HG03064 (cell line): ENCODE results near the gene ABHD17B.
"Not testable (repeated sequence)": the region's sequence is repeated elsewhere in the genome, so short reads cannot be mapped to it uniquely, and the experiment has no call there.

Experiments
- ATAC-seq: cut with Tn5 transposase; IDR thresholded peaks from one replicate; pipeline ENCODE4 v1.9.1; 2021; ENCODE audit warnings: low read depth; ENCODE audit not compliant: unreplicated experiment

ABHD17B gene

DNA sequence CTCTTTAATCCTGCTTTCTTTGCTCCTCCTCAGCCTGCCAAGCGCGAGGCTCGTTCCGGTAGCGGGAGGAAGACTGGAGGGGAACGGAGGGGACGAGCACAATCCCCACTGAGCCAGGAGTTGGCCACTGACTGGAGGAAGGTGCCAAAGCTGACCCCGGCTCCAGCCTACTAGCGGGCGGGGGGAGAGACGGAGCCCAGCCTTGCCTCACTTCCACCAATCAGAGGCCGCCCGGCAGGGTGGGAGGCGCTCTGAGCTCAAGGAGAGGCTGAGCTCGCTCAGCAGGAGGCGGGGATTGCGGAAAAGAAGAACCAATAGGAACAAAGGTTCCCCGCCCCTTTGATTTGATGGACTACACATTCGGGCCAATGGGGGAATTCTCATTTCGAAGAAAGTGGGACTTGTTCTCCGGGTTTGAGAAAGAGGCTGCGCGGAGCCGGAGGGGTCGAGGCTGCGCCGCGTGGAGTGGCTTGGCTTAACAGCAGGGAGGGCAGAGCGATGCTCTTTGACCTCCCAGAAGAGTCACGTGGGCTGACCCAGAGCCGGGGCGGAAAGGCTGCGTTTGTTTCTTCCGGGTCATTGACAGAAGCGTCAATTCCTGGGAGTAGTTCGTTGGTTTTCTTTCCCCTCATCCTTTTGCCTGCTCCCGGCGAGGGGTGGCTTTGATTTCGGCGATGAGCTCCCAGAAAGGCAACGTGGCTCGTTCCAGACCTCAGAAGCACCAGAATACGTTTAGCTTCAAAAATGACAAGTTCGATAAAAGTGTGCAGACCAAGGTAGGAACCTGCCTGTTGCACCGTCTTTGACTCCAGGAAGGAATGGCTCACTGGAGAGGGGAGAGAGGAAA is at the start of gene ABHD17B, which contains the start of gene C9orf85:
TSS of gene ABHD17B (minus strand) at position 133 of the 847 bp plus-strand sequence. CDS start 36,113 bp downstream, outside the sequence.
TSS of gene C9orf85 (plus strand) at position 579 of the 847 bp plus-strand sequence. CDS start at position 675, 96 bp downstream.
- ATAC-seq = peak; percentile 89

DNA sequence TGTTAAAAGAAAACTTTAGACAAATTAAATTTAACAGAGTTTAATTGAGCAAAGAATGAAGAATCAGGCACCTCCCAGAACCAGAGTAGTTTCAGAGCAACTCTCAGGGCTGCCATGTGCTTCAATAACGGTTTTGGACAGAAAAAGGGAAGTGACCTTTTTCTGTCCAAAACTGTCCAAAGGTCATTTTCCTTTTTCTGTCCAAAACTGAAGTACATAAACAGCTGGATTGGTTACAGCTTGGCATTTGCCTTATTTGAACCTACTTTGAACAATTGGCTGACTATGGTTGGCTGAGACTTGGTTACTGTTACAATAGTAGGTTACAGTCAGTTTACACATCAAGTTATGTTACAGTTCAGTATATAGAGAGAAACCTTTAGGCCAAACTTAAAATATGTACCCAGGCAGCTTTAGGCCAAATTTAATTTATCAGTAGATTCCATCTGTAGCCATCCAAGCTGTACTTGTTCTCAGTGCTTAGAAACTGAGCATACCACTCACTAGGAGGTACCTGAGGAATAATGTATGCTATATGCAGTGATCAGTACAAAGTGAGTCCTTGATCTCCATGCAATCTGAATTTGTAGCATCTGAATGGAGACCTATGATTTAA is 44.4 kb upstream of the ABHD17B start:
- ATAC-seq = no peak

DNA sequence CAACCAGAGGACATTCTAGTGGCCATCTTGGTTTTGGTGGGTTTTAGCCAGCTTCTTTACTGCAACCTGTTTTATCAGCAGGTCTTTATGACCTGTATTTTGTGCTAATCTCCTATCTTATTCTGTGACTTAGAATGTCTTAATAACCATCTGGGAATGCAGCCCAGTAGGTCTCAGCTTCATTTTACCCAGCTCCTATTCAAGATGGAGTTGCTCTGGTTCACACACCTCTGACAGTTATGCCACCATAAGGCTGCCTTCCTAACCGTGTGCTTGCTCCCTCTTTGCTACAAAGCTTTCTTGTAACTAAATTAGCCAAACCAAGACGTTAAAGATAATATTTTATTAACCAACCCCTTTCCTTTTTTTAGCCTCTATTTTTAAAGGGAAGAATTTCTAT is 43.7 kb upstream of the ABHD17B start:
- ATAC-seq = not testable (repeated sequence)

DNA sequence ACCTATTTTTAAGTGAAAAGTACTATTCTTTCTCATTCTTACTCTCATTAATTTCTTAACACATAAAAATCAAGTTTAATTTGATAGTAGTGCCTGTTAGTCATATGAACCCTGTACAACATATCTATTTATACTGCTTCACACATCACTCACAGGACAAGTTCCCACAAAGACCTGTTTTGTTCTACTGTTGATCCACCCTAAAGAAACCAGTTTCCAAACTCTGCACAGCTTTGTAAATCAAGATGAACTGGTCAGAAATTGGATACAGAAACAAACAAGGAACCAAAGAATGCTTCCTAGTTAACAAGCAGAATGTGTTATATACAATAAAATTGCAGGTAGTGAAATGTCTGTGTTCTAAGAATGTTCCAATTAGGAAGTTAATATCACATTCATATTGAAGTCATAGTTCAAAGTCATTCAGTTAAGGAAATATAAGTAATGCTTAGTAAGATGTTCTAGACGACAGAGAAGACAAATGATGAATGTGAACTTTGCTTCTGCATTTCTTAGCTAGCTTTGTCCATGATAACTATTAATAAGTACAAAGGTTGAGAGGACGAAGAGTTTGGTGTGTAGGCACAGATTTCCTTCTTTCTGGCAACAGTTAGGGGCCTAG is 33.9 kb upstream of the ABHD17B start:
- ATAC-seq = no peak

DNA sequence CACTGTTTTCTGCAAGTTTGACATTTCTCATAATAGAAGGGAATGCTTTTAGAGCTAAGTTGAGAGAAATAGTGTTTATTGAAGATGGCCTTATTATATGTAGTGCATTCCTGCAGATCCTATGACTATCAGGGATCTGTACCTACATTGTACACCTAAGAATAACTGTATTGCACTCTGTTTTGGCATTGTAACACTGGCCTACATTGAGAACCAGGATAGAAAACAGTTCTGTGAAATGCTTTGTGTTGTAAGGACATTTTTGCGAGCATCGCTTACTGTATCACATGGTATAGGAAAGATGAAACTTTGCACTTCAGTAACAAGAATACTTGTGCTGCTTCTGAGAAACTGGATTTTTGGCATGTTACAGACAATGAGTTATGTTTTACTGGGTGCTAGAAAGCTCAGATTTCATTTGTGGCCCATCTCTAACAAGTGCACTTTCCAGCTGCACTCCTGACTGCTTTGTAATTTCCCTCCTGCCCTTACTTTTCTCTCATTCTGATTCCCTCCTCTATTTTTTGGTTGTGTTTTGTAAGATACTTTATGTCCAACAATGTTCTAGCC is 31.1 kb upstream of the ABHD17B start:
- ATAC-seq = no peak

DNA sequence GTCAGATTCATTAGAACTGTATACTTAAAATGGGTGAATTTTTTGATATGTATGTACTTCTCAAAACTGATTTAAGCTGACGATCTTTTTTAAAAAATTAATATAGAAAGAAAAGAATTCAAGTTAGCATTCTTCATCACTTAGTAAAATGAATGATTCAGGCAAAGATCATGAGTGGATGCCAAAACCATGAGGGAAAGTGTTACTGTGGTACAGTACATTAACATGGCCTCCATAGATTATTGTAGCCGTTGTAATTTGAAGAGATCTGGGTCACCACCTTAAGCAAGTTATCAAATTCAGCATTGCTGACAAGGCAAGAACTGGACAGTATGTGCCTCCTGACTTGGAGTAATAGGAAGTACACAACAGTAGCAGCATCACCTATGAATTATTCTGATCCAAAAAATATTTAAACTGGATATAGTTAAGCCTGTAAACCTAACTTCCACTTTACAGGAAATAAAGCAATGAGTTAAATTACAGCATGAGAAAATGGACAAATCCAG is 30.1 kb upstream of the ABHD17B start:
- no peak for ATAC-seq

DNA sequence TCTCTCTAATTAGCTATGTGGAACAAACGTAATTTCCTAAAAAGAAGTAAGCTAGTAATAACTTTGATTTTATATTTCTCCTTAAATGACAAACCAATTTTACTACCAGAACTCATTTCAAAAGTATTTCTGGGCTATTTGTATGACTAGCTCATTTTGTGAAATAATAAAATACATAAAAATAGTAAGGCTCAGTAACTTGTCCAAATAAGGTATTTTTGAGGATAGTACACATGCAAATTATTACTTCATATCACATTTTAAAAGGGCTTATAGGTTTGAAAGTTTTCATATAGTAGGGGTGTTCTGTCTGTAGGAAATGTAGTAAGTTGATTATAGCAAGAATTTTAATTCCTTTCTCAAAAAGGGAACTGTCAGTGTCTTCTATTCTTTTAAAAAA is 26.9 kb upstream of the ABHD17B start:
- ATAC-seq = no peak

DNA sequence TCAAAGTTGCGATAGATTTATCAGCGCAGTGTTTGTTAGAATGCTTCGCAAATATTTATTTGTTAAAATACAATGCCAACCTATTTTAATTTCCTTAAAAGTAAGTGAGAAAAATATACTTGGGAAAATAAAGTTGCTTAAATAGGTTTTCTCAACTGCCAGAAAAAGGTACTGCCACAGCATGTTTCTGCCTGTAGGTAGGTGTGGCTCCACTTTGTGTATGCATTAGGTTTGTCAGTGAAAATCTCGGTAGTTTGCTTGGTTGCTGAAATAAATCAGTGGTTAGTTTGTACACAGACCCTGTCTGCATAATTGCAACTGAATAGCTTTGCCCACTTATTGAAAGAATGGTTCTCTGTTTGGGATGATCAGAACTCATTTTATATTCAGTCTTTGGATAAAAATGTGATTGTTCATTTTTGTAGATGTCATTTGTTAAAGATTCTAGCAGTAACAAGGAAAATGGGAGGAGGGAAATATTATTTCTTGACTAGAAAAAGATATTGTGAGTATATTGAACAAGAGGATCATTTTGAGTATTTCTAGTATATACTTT is 26.2 kb upstream of the ABHD17B start:
- ATAC-seq = no peak

DNA sequence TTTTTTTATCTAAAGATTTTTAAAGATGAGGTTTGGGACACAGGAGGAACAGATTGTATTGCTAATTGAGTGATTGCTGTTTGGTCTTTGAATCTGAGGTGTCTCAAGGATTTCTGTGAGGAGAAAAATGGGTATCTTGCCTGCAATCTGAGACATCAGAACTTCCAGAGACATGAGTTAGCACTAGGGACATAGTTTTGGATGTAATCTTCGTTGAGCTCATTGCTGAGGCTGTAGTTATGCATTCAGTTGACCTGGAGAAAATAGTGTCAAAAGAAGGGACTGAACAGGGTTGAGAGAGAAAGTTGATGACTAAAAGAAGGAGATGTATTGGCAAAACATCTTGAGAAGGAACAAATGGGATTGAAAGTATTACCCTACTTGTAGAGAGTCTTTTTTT is 25.1 kb upstream of the ABHD17B start:
- no peak for ATAC-seq

DNA sequence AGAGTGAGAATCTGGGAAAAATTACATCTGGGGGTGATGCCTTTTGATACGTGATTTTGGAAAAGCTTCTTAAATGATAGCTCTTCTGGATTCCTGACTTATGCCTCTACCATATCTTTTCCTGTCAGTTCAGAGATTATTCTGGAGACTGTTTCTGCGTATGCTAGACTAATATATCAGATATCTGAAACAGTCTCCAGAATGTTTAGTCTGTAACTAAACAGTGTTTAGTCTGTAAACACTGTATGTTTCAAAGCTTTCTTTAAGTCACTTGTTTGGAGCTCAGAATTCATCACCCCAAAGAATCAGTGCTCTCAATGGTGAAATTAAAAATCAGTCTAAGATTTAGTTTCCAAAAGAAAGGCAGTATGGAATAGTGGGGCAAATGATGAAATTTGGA is 20.2 kb upstream of the ABHD17B start:
- ATAC-seq = no peak

DNA sequence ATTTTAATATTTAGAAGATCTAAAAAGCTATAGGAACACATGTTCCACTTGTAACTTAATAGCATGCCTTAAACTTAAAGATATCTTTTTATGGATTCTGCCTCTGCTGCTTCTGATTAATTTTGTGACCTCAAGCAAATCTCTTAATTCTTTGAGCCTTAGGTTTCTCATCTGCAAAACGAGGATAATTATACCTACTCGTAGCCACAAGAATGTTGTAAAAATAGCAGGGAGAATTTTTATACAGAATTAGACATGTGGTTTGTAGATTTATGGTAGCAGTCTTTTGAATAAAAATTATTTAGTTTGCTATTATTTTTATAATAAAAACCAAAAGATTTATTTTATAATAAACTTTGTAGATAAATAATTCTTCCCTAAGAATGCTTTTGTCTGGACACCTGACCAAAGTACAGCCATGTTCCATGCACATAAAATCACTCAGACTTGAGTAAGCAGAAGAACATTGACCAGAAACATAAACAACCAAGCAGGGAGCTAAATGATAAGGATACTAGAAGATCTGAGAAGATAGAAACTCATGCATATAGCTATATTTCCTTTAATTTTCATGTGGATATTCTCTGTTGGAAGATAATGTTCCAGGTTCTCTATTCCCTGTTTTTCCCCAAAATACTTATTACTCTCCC is 18.9 kb upstream of the ABHD17B start:
- ATAC-seq = no peak

DNA sequence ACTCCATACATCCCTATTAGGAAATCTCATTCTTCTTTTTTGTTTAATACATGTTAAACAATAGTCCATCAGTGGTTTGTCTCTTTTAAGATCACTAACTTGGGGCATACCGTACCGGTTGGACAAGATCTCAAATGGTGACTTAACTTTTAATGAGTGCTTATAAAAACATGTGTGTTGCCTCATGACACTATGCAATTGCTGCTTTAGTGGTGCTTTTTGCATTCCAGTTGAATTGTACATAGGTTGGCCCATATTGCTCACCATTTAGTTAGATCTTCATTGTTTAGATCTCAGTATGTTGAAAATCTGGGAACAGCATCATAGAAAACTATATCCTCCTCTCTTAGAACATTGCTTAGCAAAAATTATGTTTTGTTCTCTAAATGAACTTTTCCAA is 18.2 kb upstream of the ABHD17B start:
- ATAC-seq = no peak

DNA sequence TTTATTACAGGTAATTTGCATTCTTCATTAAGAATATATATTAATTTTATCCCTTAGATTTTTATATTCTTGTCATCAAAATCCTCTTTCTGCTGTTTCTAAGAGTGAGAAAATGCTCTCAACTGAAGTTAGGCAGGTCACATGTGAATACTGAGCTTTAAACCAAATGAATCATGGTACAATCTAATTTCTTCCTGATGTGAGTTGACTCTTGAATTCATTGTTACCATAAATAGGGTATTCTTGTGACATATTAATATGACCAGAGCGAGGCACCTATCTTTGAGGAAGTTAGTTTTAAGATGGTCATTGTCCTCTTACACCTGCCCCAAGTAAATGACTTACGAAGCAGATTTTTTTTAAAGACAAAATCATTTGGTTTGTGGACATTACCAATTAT is 17.8 kb upstream of the ABHD17B start:
- no peak for ATAC-seq

DNA sequence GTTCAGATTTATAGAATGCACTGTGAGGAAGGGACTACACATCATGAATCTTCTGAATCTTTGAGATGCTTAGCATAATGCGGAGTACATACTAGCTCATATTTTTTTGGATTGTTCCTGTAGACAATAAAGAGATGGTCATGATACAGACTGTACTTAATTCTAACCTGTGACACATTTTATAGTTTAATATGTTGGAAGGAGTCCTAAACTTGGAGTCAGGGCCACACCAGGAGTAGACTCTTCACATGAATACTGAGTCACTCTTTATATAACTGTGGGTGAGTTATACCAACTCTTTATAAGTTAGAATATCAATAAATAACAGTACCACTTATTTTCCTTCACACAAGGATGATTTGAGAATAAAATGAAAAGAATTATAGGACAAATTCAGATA is 17.4 kb upstream of the ABHD17B start:
- ATAC-seq = no peak

DNA sequence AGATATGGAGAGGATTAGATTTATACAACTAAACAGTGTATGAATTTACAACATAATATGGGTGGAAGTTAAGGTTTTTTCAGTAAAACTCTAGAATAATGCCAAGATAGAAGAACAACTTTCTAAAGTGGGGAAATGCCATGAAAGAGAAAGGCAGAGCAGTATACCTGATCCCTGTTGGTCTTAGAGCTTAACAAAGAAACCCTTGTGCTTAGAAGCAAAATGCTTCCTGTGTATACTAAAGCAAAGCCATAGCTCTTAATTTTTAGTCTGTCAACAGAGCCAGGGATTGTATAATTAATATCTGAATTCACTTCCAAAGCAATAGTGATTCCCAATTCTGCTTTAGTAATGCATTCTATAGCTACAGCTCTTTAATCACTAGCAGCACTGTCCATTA is 14.8 kb upstream of the ABHD17B start:
- ATAC-seq = no peak

DNA sequence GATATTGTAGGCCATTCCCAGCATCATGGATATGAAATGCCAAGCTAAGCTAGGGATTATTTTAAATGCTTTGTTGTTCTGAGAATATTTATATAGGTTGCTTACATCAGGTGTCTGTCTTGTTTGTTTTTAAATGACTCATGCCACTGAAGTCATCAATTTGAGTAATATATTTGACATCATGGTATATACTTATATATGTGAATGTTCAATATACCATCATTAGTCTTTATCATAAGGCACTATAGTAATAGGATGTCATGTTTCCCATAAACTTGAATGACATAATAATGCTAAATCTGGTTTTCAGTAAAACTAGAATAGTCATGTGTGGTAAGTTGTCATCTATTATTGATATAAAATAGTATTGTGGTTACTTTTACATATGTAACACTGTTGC is 13.6 kb upstream of the ABHD17B start:
- no peak for ATAC-seq

DNA sequence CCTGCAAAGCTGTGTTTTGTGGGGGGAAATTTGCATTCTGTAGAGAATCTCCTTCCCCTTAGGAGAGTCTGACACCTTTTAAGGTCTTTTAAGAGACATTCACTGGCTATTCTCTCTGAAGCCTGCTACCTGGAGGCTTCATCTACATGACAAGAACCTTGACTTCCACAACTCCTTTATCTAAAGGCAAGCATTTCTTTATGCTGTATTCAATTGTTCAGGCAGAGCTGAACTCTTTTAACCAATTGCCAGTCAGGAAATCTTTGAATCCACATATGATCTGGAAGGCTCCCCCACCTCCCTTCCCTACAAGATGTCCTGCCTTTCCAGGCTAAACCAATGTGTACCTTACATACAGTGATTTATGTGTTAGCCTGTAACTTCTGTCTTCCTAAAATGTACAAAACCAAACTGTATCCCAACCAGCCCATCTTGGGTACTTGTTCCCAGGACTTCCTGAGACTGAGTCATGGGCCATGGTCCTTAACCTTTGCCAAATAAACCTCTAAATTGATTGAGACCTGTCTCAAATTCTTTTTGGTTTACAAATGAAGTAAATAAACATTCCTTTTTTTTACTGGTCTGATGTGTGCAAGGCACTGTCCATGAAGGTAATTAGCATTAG is 10.3 kb upstream of the ABHD17B start:
- no peak for ATAC-seq

DNA sequence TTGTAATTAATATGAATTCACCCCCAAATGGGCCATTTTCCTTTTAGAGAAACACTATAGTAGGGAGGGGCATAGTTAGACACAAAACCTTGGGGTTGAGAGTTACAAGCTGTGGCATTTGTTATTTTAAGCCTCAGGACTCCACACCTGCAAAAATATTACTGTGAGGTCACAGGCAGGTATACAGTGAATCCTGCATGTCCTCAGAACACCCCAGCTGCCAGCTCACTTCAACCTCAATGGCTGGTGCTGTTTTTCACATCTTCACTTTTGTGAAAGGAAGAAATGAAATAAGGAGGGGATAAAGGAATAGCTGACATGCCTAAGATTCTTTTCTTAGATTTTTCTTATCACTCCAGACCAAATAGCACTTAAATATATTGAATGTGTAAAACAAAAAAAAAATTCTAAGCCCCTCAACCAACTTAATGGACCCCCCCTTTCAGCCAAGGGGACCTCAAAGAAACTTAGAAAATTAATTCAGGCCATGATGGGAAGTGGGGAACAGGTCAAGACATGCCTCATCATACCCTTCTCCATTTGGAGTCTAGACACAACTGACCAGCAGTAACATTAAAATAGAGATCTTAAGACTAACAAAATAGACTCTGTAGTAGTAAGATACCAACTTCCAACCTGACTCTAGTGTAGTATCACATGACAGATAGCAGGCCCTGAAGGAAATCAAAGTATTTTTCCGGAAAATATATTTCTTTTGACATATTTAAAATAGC is 9.6 kb upstream of the ABHD17B start:
- no peak for ATAC-seq

DNA sequence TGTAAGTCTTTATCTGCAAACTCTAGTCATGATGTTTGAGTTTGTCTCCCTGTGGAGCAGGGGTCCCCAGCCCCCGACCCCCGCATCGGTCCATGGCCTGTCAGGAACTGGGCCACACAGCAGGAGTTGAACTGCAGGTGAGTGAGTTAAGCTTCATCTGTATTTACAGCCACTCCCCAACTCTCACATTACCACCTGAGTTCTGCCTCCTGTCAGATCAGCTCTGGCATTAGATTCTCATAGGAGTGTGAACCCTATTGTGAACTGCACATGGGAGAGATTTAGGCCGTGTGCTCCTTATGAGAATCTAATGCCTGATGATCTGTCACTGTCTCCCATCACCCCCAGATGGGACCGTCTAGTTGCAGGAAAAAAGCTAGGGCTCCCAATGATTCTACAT is 7.4 kb upstream of the ABHD17B start:
- ATAC-seq = no peak
